CD4-positive, alpha-beta T cell treated with Interleukin-2 at 100 ng/mL for 4 hours (primary cell): Measurements from ENCODE around the gene FIG4.
"Not testable (repeated sequence)": the region's sequence is repeated elsewhere in the genome, so short reads cannot be mapped to it uniquely, and the experiment has no call there.

Source experiments
- DNase-seq: peaks from one replicate; pipeline ENCODE4 v3.0.0-alpha.2; 2020; ENCODE audit warnings: low spot score

Gene FIG4

GRCh38 chr6:109854541-109855308 is 163.6 kb downstream of the FIG4 start:
- no peak for DNase-seq

DNA sequence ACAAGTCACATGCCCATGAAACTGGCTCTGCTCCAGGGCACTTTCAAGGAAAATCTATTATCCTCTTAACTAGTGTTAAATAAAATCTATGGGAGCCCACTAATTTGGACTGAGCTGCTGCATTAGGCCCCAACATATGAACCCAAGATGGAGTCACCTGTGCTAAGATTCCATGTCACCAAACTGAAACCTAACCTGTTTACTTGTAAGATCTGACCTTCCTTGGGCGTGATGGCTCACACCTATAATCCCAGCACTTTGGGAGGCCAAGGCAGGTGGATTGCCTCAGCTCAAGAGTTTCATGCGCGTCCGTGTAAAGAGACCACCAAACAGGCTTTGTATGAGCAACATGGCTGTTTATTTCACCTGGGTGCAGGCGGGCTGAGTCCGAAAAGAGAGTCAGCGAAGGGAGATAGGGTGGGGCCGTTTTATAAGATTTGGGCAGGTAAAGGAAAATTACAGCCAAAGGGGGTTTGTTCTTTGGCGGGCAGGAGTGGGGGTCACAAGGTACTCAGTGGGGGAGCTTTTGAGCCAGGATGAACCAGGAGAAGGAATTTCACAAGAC is 164.5 kb downstream of the FIG4 start:
- not testable (repeated sequence) for DNase-seq

- DNase-seq, result no peak
These were observed 170.8 kb downstream of the FIG4 start for GRCh38 chr6:109861946-109862345.

GRCh38 chr6:109864050-109864449 is 173.0 kb downstream of the FIG4 start:
- DNase-seq, result no peak

GRCh38 chr6:109865968-109866367 is 174.9 kb downstream of the FIG4 start:
- no peak for DNase-seq

DNA sequence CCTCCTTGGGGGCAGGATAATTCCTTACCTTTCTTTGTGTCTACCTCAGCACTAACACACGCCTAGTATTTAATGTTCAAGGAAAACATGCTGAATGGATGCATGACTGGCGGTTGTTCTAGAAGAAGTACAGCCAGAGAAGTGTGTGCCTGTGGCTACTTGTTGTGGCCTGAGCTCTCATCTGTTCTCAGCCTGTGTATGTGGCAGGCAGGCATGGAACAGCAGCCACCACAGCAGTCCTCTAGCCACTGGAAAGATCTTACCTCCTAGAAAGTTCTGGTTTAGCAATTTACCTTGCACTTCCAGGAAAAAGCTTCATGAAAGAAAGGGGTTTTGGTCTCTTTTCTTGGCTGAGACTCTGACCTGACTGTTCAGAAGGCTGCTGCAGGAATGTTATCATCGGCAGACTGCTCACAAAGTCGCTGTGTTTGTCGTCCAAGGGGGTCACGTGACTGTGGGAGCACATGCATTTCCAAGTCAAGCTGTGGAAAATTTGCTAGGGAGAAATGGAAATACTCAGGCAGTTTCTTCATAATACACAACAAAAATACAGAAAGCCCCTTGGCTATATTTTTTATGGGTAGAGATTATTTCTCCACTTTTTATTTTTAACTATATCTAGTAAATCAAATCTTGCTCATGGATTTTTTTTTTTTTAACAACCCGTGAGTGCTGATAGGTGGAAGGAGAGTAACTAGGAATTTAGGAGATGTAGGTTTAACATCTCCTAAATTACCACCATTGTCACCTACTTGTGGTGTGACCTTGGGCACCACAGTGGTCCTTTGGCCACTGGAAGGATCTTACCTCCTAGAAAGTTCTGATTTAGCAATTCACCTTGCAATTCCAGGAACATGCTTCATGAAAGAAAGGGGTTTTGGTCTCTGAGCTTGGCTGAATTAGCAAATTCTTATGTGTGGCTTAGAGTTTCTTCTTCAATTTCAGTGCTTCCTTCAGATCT is 176.2 kb downstream of the FIG4 start:
- DNase-seq, result no peak

GRCh38 chr6:109867970-109868358 is 176.9 kb downstream of the FIG4 start:
- DNase-seq, result no peak

GRCh38 chr6:109869398-109870088 is 178.4 kb downstream of the FIG4 start:
- DNase-seq, result not testable (repeated sequence)

DNA sequence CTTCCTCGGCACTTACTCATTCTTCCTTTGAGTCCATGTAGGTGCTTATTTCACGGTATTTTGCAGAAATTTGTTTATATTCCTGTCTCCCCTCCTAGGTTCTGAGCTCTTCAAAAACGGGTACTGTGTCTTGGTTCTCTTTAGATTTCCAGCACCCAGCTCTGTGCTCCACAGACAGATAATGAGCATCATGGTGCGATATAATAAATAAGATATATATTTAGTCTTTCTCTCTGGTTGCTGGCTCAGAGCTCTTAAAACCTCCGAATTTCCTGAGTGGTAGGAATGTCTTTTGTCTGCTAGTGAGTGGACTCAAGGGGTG is 179.0 kb downstream of the FIG4 start:
- DNase-seq, result no peak

DNA sequence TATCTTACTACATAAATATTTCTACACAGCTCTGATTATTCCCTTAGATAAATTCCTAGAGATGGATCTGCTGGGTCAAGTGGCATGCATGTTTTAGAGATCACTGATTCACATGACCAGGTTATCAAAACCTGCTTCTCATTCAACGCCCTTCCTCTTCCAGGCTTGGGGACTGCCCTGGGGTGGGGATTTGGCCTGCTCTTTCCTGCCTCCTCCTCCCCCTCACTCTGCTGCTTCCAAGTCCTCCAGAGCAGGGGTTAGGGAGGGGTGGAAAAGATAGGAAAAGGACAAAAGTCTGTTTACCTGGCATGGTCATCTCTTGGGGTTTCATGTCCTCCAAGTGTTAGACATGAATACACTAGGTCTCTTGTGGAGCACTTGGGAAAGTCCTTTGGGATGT is 181.5 kb downstream of the FIG4 start:
- no peak for DNase-seq

DNA sequence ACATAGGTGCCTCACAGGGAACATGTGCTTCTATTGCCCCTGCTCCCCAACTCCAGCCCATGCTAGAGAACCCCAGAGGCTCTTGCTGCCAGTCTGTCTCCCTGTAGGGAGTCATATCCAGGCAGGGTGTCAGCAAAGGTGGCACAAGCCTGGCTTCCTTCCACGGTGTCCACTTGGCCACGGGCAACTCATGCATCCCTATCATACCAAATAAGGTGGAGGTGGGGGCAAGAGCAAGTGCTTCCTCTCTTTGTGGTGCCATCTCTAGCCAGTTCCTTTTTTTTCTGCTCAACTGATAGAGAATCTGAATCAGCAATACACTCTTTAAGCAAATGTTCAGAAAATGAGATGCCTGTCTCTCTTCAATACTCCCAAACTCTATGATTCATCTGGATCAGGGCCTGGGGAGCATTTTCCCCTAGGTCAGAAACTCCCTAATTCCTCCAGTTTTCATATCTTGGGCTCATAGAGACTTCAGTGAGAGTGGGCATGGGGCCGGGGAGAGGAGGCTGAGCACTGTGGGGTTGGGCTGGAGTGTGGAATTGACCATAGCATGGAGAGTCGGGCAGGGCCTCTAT is 182.0 kb downstream of the FIG4 start:
- no peak for DNase-seq

DNA sequence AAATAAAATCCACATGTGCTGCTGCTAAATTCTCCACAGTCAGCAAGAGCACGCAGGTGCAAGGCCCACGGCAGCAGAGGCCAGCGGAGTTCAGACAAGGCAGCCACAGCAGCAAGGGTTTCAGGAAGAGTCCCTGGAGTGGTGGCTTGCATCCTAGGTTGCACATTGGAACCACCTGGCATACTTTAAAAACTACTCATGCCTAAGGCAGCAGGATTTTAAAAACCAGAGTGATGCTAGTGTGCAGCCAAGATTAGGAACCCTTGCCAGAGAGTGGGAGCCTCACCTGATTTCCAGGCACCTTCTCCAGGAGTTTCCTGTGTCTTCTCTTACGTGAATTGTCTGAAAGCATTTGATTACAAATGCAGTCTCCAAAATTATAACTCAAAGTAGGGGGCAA is 183.0 kb downstream of the FIG4 start:
- DNase-seq, result no peak

DNA sequence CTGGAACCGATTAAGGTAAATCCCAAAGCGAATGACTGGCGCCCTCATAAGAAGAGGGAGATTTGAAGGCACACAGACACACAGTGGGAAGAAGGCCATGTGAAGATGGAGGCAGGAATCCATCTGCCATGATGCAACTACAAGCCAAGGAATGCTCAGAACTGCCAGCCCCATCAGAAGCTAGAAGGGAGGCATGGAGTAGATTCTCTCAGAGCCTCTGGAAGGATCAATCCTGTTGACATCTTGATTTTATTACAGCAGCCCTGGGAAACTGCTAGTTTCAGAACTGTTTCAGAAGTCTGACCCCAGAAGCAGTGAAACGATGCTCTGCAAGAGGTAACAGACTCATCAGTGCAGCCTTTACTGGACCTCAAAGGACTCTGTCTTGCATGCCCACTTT is 183.5 kb downstream of the FIG4 start:
- no peak for DNase-seq
